Bronchus fibroblast of lung (primary cell): ENCODE results near the gene KLHL5. TPM values are rescaled to one million over a fixed set of nuclear protein-coding genes. Genes with fewer than 3 reads are reported as not detected.

Experiments used
- total RNA-seq: library from RNA; depleted of rRNA; stranded (reverse); fragments of >200 nt; gene quantifications from 2 replicates; pipeline ENCODE4 v1.2.3, GENCODE V29; 2015

KLHL5 gene, protein sequence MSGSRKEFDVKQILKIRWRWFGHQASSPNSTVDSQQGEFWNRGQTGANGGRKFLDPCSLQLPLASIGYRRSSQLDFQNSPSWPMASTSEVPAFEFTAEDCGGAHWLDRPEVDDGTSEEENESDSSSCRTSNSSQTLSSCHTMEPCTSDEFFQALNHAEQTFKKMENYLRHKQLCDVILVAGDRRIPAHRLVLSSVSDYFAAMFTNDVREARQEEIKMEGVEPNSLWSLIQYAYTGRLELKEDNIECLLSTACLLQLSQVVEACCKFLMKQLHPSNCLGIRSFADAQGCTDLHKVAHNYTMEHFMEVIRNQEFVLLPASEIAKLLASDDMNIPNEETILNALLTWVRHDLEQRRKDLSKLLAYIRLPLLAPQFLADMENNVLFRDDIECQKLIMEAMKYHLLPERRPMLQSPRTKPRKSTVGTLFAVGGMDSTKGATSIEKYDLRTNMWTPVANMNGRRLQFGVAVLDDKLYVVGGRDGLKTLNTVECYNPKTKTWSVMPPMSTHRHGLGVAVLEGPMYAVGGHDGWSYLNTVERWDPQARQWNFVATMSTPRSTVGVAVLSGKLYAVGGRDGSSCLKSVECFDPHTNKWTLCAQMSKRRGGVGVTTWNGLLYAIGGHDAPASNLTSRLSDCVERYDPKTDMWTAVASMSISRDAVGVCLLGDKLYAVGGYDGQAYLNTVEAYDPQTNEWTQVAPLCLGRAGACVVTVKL
- 34.6 and 35.3 TPM in 2 replicates for total RNA-seq

DNA sequence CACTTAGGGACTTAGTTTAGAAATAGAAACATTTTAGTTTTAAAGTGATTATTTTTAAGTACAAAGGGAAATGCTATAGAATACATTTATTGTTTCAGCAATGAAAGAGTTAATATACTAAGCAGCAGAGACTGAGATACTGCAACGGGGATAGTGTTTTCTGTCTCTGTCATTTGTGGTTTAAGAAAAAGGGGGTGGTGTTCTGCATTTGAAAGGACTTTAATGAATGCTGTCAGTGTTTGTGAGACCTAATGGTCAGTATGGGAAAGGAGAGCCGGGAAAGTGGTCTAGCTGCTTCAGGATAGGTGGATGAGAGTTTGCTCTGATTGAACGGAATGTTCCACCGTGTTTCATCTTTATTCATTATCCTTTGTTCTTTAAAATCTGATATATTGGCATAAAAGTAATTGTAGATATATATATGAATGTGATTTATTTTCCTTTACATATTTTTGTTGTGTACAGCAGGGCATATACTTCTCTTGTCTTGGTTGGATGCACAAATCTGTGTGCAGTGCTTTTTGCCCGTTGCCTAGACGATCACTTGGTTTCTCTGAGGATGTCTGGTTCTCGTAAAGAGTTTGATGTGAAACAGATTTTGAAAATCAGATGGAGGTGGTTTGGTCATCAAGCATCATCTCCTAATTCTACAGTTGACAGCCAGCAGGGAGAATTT lies at the start of gene KLHL5:
Gene KLHL5 (plus strand): TSS at position 139 of the 676 bp plus-strand sequence. CDS start 421 bp downstream, at position 560.

DNA sequence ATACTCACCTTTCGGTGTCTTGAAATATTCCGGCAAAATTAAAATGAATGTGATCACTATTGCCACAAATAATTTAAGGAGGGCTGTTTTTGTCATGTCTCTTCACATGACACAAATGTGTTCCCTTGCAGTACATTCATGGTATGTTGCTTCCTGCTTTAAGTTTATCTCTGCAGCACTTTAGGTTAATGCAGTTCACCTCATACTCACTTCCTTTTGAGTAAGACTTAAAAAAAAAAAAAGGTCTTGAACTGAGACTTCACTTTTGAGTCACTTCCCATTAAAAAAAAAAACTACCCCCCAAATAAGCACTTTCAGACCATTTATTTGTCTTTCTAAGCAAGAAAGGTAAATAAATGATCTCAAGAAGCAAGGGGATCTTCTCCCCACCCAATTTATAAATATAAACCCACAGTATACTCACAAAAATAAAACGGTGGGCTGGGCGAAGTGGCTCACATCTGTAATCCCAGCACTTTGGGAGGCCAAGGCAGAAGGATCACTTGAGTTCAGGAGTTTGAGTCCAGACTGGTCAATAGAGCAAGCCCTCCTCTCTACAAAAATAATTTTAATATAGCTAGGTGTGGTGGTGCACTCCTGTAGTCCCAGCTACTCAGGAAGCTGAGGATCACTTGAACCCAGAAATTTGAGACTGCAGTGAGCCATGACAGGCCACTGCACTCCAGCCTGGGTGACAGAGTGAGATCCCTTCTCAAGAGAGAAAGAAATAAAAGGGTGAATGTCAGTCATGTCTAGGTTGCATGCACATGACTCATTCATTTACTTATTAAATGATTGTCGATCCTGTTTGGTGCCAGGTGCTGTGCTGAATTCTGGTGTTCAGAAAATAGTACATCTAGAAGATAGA lies 29.6 kb upstream of the KLHL5 start, which contains the start of gene TMEM156:
Gene TMEM156 (minus strand): TSS at position 192 of the 868 bp plus-strand sequence. CDS start 96 bp downstream, at position 96.

Other genes with a start within 250 kb of the KLHL5 start
- gene TLR6, start 205.4 kb upstream of the KLHL5 start, total RNA-seq = 0.45 and 1.0 TPM in 2 replicates
- 217 and 243 TPM in 2 replicates for gene FAM114A1, start 194.4 kb upstream of the KLHL5 start, total RNA-seq
- 1.8 and 2.1 TPM in 2 replicates for gene TMEM156, start 29.8 kb upstream of the KLHL5 start, total RNA-seq
- 11.3 and 11.6 TPM in 2 replicates for gene WDR19, start 120.3 kb downstream of the KLHL5 start, total RNA-seq